Measurements from ENCODE around the gene DDX31. TPM values are rescaled to one million over a fixed set of nuclear protein-coding genes. Genes with fewer than 3 reads are reported as not detected.
A peak's percentile ranks its signal among the peaks of the same experiment; 100 is the strongest.
"Not testable (repeated sequence)": the region's sequence is repeated elsewhere in the genome, so short reads cannot be mapped to it uniquely, and the experiment has no call there.

The DDX31 gene
- 10.5 and 13.1 TPM in 2 replicates for total RNA-seq
- polyA plus RNA-seq: 7.3 and 10.5 TPM in 2 replicates

GRCh38 chr9:132669698-132670456 is at the start of gene DDX31:
TSS of gene DDX31 (minus strand) at chr9:132669983. CDS start at chr9:132669934, 49 bp downstream.
- Histone ChIP-seq H3K4me3 (peak within 1 kb of the TSS; percentile 99), H3K9me2 (replicated peaks; ENCODE audit: insufficient read depth) (no peaks in the 10 kb centered on the region), H3K9me3 (ENCODE audit: low read depth) (no peaks in the 10 kb centered on the region), H3K27ac (peak within 1 kb of the TSS; percentile 99), H3K79me2 (peaks cover 88% of the 10 kb centered on the region), H3K36me3 (replicated peaks; ENCODE audit: insufficient read depth, low read depth) (no peaks in the 10 kb centered on the region), H4K20me1 (ENCODE audit: insufficient read depth, poor library complexity, severe bottlenecking) (peaks cover 25% of the 10 kb centered on the region), H3K4me1 (ENCODE audit: insufficient read depth) (peaks cover 24% of the 10 kb centered on the region), H3K27me3 (no peaks in the 10 kb centered on the region), H2AFZ (peak within 1 kb of the TSS; percentile 96), H3K4me2 (peak within 1 kb of the TSS; percentile 96)
- WGBS (ENCODE audit: low lambda C conversion rate, missing lambda C conversion rate): 1% methylated on average over 64 of the region's 77 CpGs
- peak; percentile 95 for DNase-seq (ENCODE audit: low spot score)
- TF ChIP-seq EZH2phosphoT487 (IDR thresholded peaks at IDR 0.05; ENCODE audit: low read depth, severe bottlenecking, unreplicated experiment): no peak
- no peak for TF ChIP-seq EZH2 (IDR thresholded peaks at IDR 0.05; ENCODE audit: borderline replicate concordance)
- TF ChIP-seq CTCF (IDR thresholded peaks at IDR 0.05; ENCODE audit: poor library complexity): no peak

- H3K9me2 ChIP-seq (replicated peaks; ENCODE audit: insufficient read depth); DNase-seq (ENCODE audit: low spot score); H3K36me3 ChIP-seq (replicated peaks; ENCODE audit: insufficient read depth, low read depth); H3K27me3 ChIP-seq; H3K4me2 ChIP-seq; H3K4me3 ChIP-seq; H3K27ac ChIP-seq; H3K9me3 ChIP-seq (ENCODE audit: low read depth); H3K79me2 ChIP-seq; H2AFZ ChIP-seq; H3K4me1 ChIP-seq (ENCODE audit: insufficient read depth); H4K20me1 ChIP-seq (ENCODE audit: insufficient read depth, poor library complexity, severe bottlenecking): not testable (repeated sequence)
- 53% methylated on average over 8 of the region's 8 CpGs for WGBS (ENCODE audit: low lambda C conversion rate, missing lambda C conversion rate)
Observed at GRCh38 chr9:132718381-132718928, 48.7 kb upstream of the DDX31 start.

GRCh38 chr9:132717326-132717945 is 47.7 kb upstream of the DDX31 start:
- Histone ChIP-seq H4K20me1 (ENCODE audit: insufficient read depth, poor library complexity, severe bottlenecking) (no peaks in the 10 kb centered on the region), H3K27ac (no peak overlapping the region), H3K9me3 (ENCODE audit: low read depth) (no peaks in the 10 kb centered on the region), H3K4me2 (no peak overlapping the region), H3K4me1 (ENCODE audit: insufficient read depth) (no peaks in the 10 kb centered on the region), H3K4me3 (no peak overlapping the region), H3K36me3 (replicated peaks; ENCODE audit: insufficient read depth, low read depth) (no peaks in the 10 kb centered on the region), H3K9me2 (replicated peaks; ENCODE audit: insufficient read depth) (no peaks in the 10 kb centered on the region), H3K79me2 (no peaks in the 10 kb centered on the region), H3K27me3 (peaks cover 7% of the 10 kb centered on the region), H2AFZ (no peak overlapping the region)
- TF ChIP-seq CTCF (IDR thresholded peaks at IDR 0.05; ENCODE audit: poor library complexity): no peak
- no peak for TF ChIP-seq EZH2phosphoT487 (IDR thresholded peaks at IDR 0.05; ENCODE audit: low read depth, severe bottlenecking, unreplicated experiment)
- TF ChIP-seq EZH2 (IDR thresholded peaks at IDR 0.05; ENCODE audit: borderline replicate concordance): no peak
- no peak for DNase-seq (ENCODE audit: low spot score)
- 77% methylated on average over 13 of the region's 13 CpGs for WGBS (ENCODE audit: low lambda C conversion rate, missing lambda C conversion rate)

GRCh38 chr9:132716007-132716406 is 46.2 kb upstream of the DDX31 start:
- WGBS (ENCODE audit: low lambda C conversion rate, missing lambda C conversion rate): 97% methylated on average over 4 of the region's 4 CpGs
- no peak overlapping the region for H2AFZ ChIP-seq
- H3K27ac ChIP-seq: no peak overlapping the region
- H3K27me3 ChIP-seq: peaks cover 7% of the 10 kb centered on the region
- no peak overlapping the region for H3K4me3 ChIP-seq
- no peak for TF ChIP-seq EZH2 (IDR thresholded peaks at IDR 0.05; ENCODE audit: borderline replicate concordance)
- no peak for TF ChIP-seq EZH2phosphoT487 (IDR thresholded peaks at IDR 0.05; ENCODE audit: low read depth, severe bottlenecking, unreplicated experiment)
- TF ChIP-seq CTCF (IDR thresholded peaks at IDR 0.05; ENCODE audit: poor library complexity): no peak
- no peaks in the 10 kb centered on the region for H3K9me2 ChIP-seq (replicated peaks; ENCODE audit: insufficient read depth)
- no peaks in the 10 kb centered on the region for H3K79me2 ChIP-seq
- H4K20me1 ChIP-seq (ENCODE audit: insufficient read depth, poor library complexity, severe bottlenecking): no peaks in the 10 kb centered on the region
- H3K36me3 ChIP-seq (replicated peaks; ENCODE audit: insufficient read depth, low read depth): no peaks in the 10 kb centered on the region
- H3K9me3 ChIP-seq (ENCODE audit: low read depth): no peaks in the 10 kb centered on the region
- H3K4me1 ChIP-seq (ENCODE audit: insufficient read depth): no peaks in the 10 kb centered on the region
- no peak for DNase-seq (ENCODE audit: low spot score)
- no peak overlapping the region for H3K4me2 ChIP-seq

All from hepatocyte (in vitro differentiated cells).